BJ (cell line): Measurements from ENCODE around the gene ZDHHC11. TPM values are rescaled to one million over a fixed set of nuclear protein-coding genes. Genes with fewer than 3 reads are reported as not detected.

Experiments
- CTCF ChIA-PET: fragments of 350-600 bp; formaldehyde crosslinking; extraction: SDS; loops from one replicate; lab custom pipeline; 2021; ENCODE audit warnings: antibody characterized with exemption, inconsistent platforms; lab: Yijun Ruan, JAX
- POLR2A ChIA-PET: fragments of 300-600 bp; sonication (Branson Sonifier 250); formaldehyde crosslinking; extraction: SDS; loops from one replicate; lab custom pipeline; 2021; ENCODE audit warnings: antibody characterized with exemption; lab: Charles Lee
- DNase-seq: peaks from one replicate; pipeline ENCODE4 v3.0.0-alpha.2; 2011; ENCODE audit warnings: low read depth
- H3K27me3 ChIP-seq: 2 replicates; pipeline ENCODE4 v1.6.0; 2011; ENCODE audit warnings: low read length; ENCODE audit not compliant: control insufficient read depth, insufficient read depth
- H3K36me3 ChIP-seq: 2 replicates; pipeline ENCODE4 v1.5.1; 2011; ENCODE audit warnings: low read length; ENCODE audit not compliant: control insufficient read depth, insufficient read depth
- H3K4me3 ChIP-seq: 2 replicates; pipeline ENCODE4 v1.5.1; 2011; ENCODE audit warnings: low read depth, mild to moderate bottlenecking, control low read depth, low read length
- polyA plus RNA-seq: library from polyadenylated mRNA; depleted of rRNA; stranded (reverse); fragments of >200 nt; gene quantifications from 2 replicates; pipeline ENCODE4 v1.2.3, GENCODE V29; 2011
- TF ChIP-seq, protein P1 (sequence below): IDR thresholded peaks from 2 replicates; pipeline ENCODE4 v1.5.1; 2011; ENCODE audit warnings: low read depth, mild to moderate bottlenecking, control low read depth, inconsistent platforms, low read length, moderate library complexity; ENCODE audit not compliant: insufficient read depth

ZDHHC11 gene
- polyA plus RNA-seq, 1 experiment = 0.15 TPM

DNA sequence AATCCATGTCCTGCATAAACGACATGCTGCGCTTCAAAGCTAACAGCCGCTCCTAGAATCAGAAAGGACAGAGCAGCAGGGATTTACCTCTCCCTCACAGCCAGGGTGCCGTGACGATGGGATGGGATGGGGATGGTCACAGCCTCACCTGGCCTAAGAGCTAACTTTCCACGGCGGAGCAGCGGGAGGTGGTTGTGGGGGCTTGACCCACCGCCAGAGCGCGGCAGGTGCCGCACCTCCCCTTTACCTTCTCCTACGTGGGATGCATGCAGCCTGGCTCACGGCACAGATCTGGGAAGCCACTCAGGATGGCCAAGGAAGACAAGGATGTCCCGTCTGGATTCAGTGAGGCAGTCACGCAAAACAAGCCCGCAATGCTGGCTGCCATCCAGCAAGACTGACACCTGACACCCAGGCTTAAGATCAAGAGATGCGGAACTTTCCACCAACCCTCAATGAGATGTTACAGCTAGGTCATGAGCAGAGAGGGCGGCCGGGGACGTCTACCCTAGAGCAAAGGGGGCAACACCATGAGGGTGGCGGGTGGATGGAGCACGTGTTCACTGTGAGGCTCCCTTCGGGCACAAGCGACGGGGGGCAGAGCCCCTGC lies 36.0 kb upstream of the ZDHHC11 start:
- peaks cover 55% of the 10 kb centered on the region for H3K36me3 ChIP-seq
- DNase-seq = no peak
- POLR2A ChIA-PET = no interaction called here

DNA sequence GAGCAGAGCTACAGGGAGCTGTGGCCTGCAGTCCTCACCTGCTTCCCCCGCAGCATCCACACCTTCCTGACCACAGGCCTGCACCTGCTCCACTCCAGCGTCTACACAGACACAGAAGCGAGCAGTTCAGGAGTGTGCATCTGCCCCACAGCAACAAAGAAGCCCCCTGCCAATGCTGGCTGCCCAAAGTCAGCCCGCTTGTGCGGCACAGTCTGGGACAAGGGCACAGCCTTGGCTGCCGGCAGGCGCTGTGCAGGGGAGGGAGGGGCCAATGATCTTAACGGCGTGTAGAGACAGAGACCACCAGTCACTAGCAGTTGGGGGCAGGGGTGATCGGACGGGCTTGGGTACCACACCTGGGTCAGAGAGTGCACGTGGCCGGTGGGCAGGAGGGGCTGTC lies 35.2 kb upstream of the ZDHHC11 start:
- no peak for DNase-seq
- ChIA-PET POLR2A (no interaction called here), CTCF (no interaction called here)

More for the DNA sequence above, 36.0 kb upstream of the ZDHHC11 start:
- CTCF ChIA-PET = no interaction called here
- Histone ChIP-seq H3K27me3 (no peaks in the 10 kb centered on the region), H3K4me3 (no peak overlapping the region)
- TF ChIP-seq, protein P1, sequence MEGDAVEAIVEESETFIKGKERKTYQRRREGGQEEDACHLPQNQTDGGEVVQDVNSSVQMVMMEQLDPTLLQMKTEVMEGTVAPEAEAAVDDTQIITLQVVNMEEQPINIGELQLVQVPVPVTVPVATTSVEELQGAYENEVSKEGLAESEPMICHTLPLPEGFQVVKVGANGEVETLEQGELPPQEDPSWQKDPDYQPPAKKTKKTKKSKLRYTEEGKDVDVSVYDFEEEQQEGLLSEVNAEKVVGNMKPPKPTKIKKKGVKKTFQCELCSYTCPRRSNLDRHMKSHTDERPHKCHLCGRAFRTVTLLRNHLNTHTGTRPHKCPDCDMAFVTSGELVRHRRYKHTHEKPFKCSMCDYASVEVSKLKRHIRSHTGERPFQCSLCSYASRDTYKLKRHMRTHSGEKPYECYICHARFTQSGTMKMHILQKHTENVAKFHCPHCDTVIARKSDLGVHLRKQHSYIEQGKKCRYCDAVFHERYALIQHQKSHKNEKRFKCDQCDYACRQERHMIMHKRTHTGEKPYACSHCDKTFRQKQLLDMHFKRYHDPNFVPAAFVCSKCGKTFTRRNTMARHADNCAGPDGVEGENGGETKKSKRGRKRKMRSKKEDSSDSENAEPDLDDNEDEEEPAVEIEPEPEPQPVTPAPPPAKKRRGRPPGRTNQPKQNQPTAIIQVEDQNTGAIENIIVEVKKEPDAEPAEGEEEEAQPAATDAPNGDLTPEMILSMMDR = no peak

GRCh38 chr5:885529-885928 lies 34.7 kb upstream of the ZDHHC11 start:
- no peaks in the 10 kb centered on the region for H3K27me3 ChIP-seq
- ChIA-PET CTCF (no interaction called here), POLR2A (no interaction called here)
- TF ChIP-seq, protein P1 = no peak
- DNase-seq = no peak
- H3K36me3 ChIP-seq = peaks cover 60% of the 10 kb centered on the region
- H3K4me3 ChIP-seq = no peak overlapping the region

More for the DNA sequence above, 35.2 kb upstream of the ZDHHC11 start:
- no peaks in the 10 kb centered on the region for H3K27me3 ChIP-seq
- TF ChIP-seq, protein P1 = no peak
- peaks cover 60% of the 10 kb centered on the region for H3K36me3 ChIP-seq
- H3K4me3 ChIP-seq = no peak overlapping the region

GRCh38 chr5:885127-885442 lies 34.3 kb upstream of the ZDHHC11 start:
- POLR2A ChIA-PET = no interaction called here
- no peak overlapping the region for H3K4me3 ChIP-seq
- CTCF ChIA-PET = no interaction called here
- no peak for DNase-seq
- TF ChIP-seq, protein P1 = no peak
- no peaks in the 10 kb centered on the region for H3K27me3 ChIP-seq
- peaks cover 57% of the 10 kb centered on the region for H3K36me3 ChIP-seq

DNA sequence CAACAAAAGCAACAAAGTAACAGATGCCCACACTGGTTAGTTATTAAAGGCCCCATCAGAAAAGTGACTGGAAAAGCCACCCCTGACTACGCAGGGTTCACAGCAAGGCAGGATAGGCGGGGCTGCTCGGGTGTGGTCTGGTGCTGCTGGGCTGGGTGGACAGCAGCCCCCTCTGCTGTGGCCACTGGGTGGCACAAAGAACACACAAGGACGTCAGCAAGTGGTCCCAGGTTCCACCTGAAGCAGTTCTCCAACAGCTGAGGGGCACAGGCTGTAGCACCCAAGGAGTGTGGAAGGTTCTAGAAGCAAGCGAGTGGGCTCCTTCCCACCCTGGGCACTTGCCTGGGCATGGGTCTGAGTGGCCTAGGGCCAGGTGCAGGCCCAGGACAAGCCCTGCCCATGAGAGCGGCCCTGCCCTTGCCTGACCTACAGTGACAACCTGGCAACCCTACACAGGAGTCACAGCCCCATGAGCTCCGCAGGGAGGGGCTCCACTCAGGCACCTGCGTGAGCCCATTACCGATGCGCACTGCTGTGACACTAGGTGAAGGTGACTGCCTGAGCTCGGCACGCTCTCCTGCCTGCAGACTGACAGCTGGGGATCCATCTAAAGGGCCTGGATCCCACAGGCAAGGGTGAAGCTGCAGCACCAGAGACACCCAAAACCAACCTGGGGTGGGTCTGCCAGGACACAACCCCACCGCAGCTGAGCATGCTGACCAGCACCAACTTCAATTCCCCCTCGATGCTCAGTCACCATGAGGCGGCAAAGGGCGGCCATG lies 33.8 kb upstream of the ZDHHC11 start:
- Histone ChIP-seq H3K4me3 (no peak overlapping the region), H3K27me3 (no peaks in the 10 kb centered on the region), H3K36me3 (peaks cover 55% of the 10 kb centered on the region)
- DNase-seq = no peak
- TF ChIP-seq, protein P1 = no peak
- ChIA-PET POLR2A (no interaction called here), CTCF (no interaction called here)
